ENCODE measurements around the gene KRTAP25-1. TPM values are rescaled to one million over a fixed set of nuclear protein-coding genes. Genes with fewer than 3 reads are reported as not detected.

The KRTAP25-1 gene, protein sequence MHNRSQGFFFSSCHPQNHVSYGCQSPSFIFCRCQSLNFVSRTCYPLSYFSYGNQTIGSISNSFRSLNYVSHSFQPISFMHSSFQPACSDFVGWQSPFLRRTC
- total RNA-seq: not detected in 2 replicates

DNA sequence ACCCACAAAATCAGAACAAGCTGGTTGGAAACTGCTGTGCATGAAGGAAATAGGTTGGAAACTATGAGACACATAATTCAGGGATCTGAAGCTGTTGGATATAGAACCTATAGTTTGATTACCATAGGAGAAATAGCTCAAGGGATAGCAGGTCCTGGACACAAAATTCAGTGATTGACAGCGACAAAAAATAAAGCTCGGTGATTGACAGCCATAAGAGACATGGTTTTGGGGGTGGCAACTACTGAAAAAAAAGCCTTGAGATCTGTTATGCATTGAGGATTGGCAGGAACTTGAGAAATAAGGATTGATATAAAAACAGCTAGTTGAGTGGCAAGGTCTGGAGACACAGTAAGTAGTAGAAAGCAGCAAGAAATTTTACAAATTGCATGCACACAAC lies at the start of gene KRTAP25-1:
KRTAP25-1 (minus strand) TSS at position 300 of the 400 bp plus-strand sequence; CDS start at position 276, 24 bp downstream.

DNA sequence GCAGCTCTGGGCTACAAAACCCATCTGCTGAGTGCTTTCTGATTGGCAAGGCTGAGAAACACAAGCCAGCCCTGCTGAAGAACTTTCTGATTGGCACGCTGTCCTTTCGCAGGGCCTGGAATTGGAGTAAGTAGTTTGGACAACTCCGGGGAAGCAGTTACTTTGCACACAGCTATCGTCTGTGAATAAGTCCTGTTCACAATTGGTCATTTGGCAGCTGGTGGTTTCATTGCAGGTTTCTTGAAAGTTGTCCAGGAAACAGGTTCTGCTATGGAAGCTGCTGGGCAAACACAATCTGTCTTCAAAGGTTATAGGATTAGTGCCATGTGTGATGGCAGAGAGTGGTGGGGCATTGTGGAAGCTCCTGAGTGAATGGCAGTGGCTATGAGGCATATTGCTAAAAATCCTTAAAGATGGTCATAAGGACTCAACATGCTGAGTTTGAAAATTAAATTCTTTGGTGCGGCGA lies 48.0 kb upstream of the KRTAP25-1 start, which contains the start of gene KRTAP27-1:
KRTAP27-1 (minus strand) TSS at position 419 of the 469 bp plus-strand sequence; CDS start at position 393, 26 bp downstream.

DNA sequence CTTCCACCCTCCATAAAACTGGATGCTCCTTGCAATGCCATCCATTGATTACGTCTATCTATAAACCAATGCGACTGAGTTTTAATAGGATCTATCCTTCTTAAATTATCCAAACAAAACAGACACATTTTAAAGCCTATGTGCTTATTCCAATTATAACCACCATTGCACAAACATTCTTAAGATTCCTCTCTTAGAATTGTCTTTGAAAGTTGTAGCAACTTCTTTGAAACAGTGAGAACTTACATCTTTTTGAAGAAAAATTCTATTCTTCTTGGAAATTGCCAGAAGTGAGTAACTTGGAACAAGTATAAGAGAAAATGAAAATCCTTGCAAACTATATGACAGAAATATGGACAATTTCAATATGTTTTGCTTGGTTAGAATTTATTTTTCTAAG lies 30.9 kb upstream of the KRTAP25-1 start, which contains the start of gene KRTAP26-1:
KRTAP26-1 (minus strand) TSS at position 101 of the 400 bp plus-strand sequence. CDS start 280 bp downstream, outside the sequence.

DNA sequence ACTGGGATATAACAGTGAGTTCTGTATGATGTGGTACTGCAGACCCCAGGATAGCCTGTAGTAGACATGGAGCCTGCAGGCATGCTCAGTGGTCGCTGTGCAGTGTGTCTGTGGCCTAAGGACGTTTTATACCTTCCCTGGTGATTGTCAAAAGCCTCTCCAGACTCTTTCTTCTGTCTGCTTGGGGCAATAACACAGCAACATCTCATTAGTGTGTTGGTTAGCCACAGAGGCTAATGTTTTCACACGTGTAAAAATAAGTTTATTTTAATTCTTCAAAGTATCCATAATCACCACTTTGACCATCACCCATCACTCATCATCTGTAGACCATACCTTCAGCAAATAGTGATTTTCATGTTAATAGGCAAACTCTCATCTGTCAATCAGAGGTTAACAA lies 6.5 kb downstream of the KRTAP25-1 start, which contains the start of gene KRTAP24-1:
KRTAP24-1 (minus strand) TSS at position 101 of the 400 bp plus-strand sequence; CDS start at position 83, 18 bp downstream.

Other genes starting within 250 kb of the KRTAP25-1 start
- not detected in 2 replicates for gene CLDN17, start 122.7 kb downstream of the KRTAP25-1 start, total RNA-seq
- not detected in 2 replicates for gene CLDN8, start 73.4 kb downstream of the KRTAP25-1 start, total RNA-seq
- not detected in 2 replicates for gene KRTAP24-1, start 6.6 kb downstream of the KRTAP25-1 start, total RNA-seq
- gene KRTAP26-1, start 30.8 kb upstream of the KRTAP25-1 start, total RNA-seq: not detected in 2 replicates
- not detected in 2 replicates for gene KRTAP27-1, start 48.2 kb upstream of the KRTAP25-1 start, total RNA-seq
- not detected in 2 replicates for gene KRTAP23-1, start 59.1 kb upstream of the KRTAP25-1 start, total RNA-seq
- gene KRTAP13-2, start 82.8 kb upstream of the KRTAP25-1 start, total RNA-seq: not detected in 2 replicates
- gene KRTAP13-1, start 106.5 kb upstream of the KRTAP25-1 start, total RNA-seq: not detected in 2 replicates
- gene KRTAP13-3, start 136.4 kb upstream of the KRTAP25-1 start, total RNA-seq: not detected in 2 replicates
- not detected in 2 replicates for gene KRTAP13-4, start 140.7 kb upstream of the KRTAP25-1 start, total RNA-seq
- not detected in 2 replicates for gene KRTAP15-1, start 150.8 kb upstream of the KRTAP25-1 start, total RNA-seq
- gene KRTAP19-1, start 190.9 kb upstream of the KRTAP25-1 start, total RNA-seq: not detected in 2 replicates
- not detected in 2 replicates for gene KRTAP19-2, start 197.9 kb upstream of the KRTAP25-1 start, total RNA-seq
- gene KRTAP19-3, start 202.5 kb upstream of the KRTAP25-1 start, total RNA-seq: not detected in 2 replicates
- not detected in 2 replicates for gene KRTAP19-4, start 207.7 kb upstream of the KRTAP25-1 start, total RNA-seq
- not detected in 2 replicates for gene KRTAP19-5, start 212.6 kb upstream of the KRTAP25-1 start, total RNA-seq

Data from hair follicular keratinocyte (primary cell).